Fibroblast of skin of abdomen (primary cell): ENCODE results near the gene HCAR1.
"Not testable (repeated sequence)": the region's sequence is repeated elsewhere in the genome, so short reads cannot be mapped to it uniquely, and the experiment has no call there.

Experiments used
- DNase-seq: peaks from one replicate; pipeline ENCODE4 v3.0.0-alpha.2; 2013

The HCAR1 gene

GRCh38 chr12:122721057-122721545 is 9.5 kb downstream of the HCAR1 start:
- DNase-seq: no peak

GRCh38 chr12:122716658-122717057 is 14.0 kb downstream of the HCAR1 start, which contains the start of gene HCAR3:
Gene HCAR3, minus strand, starts transcription at chr12:122716811. Its CDS starts 74 bp downstream, at chr12:122716737.
- DNase-seq: not testable (repeated sequence)

- peak; percentile 20 for DNase-seq
These were observed 15.4 kb downstream of the HCAR1 start for GRCh38 chr12:122715211-122715610.

GRCh38 chr12:122713491-122714188 is 17.0 kb downstream of the HCAR1 start:
- not testable (repeated sequence) for DNase-seq

GRCh38 chr12:122711266-122711665 is 19.4 kb downstream of the HCAR1 start:
- not testable (repeated sequence) for DNase-seq

- DNase-seq: not testable (repeated sequence)
These were observed 20.3 kb downstream of the HCAR1 start for GRCh38 chr12:122710341-122710740.

- DNase-seq: not testable (repeated sequence)
These were observed 21.4 kb downstream of the HCAR1 start for GRCh38 chr12:122709287-122709686.

- not testable (repeated sequence) for DNase-seq
These were observed 26.8 kb downstream of the HCAR1 start for GRCh38 chr12:122703841-122704240.

- DNase-seq: not testable (repeated sequence)
These were observed 27.6 kb downstream of the HCAR1 start, which contains the start of gene HCAR2 for GRCh38 chr12:122702890-122703611. Gene HCAR2, minus strand, starts transcription at chr12:122703357. Its CDS starts 74 bp downstream, at chr12:122703283.

GRCh38 chr12:122701481-122701880 is 29.2 kb downstream of the HCAR1 start:
- DNase-seq: not testable (repeated sequence)

GRCh38 chr12:122700038-122700710 is 30.5 kb downstream of the HCAR1 start:
- not testable (repeated sequence) for DNase-seq

- not testable (repeated sequence) for DNase-seq
These were observed 33.7 kb downstream of the HCAR1 start for GRCh38 chr12:122696922-122697321.

- no peak for DNase-seq
These were observed 39.1 kb downstream of the HCAR1 start for GRCh38 chr12:122691566-122691965.

GRCh38 chr12:122688291-122688690 is 42.4 kb downstream of the HCAR1 start:
- DNase-seq: no peak

GRCh38 chr12:122687086-122687485 is 43.6 kb downstream of the HCAR1 start:
- DNase-seq: no peak

- no peak for DNase-seq
These were observed 44.1 kb downstream of the HCAR1 start for GRCh38 chr12:122686538-122686937.

GRCh38 chr12:122684297-122684813 is 46.3 kb downstream of the HCAR1 start:
- no peak for DNase-seq

- peak; percentile 44 for DNase-seq
These were observed 48.8 kb downstream of the HCAR1 start for GRCh38 chr12:122681814-122682213.

GRCh38 chr12:122680989-122681388 is 49.7 kb downstream of the HCAR1 start:
- not testable (repeated sequence) for DNase-seq

- DNase-seq: not testable (repeated sequence)
These were observed 53.9 kb downstream of the HCAR1 start for GRCh38 chr12:122676781-122677180.
